ENCODE data around the gene HLA-DPB1.

HLA-DPB1 gene

DNA sequence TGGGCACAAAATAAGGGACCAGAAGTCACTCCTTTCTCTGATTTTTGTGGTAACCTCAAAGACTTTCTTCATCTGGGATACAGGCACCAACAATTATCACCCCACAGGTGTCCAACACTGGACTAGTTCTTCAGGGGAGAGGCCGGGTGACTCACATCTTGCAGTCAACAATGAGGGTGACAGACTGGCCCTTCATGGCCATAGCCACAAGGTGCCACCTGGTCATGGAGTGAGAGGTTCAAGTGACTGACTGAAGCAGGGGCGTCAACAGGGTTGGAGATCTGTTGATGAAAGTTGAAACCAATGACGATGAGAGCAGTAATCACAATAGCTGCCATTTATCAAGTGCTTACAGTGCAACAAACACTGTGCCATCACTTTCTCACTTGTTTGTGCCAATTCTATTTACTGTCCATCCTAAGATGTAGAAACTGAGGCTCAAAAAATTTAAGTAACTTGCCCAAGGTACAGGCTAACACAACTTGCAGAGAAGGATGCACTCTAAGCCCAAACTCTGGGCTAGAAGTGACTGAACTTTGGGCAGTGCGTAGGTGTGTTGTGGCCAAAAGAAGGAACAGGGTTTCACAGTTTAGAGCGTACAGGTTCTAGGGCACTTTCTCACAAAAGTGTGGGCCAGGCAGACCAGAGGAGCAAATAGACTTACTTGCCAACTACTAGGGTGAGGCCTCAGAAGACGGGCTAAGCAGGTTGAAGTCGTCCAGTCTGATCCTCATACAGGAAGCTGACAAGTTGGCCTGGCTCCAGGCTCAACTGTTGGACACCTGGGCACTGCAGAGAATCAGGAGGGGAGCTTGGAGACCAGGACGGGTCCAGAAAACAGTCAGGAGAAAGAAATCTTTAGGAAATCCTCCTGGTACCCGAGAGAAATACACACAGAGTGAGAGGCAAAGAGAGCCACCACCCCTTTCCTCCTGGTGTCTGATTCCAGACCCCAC, 30.4 kb downstream of the HLA-DPB1 start:
- H3K4me1 ChIP-seq, result no peaks in the 10 kb centered on the region
- no peak overlapping the region for H3K27ac ChIP-seq
- peaks cover 0 to 28% of the 10 kb centered on the region in 2 donors for H3K27me3 ChIP-seq
- no peaks in the 10 kb centered on the region for H3K36me3 ChIP-seq
- TF ChIP-seq, protein P1, sequence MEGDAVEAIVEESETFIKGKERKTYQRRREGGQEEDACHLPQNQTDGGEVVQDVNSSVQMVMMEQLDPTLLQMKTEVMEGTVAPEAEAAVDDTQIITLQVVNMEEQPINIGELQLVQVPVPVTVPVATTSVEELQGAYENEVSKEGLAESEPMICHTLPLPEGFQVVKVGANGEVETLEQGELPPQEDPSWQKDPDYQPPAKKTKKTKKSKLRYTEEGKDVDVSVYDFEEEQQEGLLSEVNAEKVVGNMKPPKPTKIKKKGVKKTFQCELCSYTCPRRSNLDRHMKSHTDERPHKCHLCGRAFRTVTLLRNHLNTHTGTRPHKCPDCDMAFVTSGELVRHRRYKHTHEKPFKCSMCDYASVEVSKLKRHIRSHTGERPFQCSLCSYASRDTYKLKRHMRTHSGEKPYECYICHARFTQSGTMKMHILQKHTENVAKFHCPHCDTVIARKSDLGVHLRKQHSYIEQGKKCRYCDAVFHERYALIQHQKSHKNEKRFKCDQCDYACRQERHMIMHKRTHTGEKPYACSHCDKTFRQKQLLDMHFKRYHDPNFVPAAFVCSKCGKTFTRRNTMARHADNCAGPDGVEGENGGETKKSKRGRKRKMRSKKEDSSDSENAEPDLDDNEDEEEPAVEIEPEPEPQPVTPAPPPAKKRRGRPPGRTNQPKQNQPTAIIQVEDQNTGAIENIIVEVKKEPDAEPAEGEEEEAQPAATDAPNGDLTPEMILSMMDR (IDR thresholded peaks at IDR 0.05), result no peak
- peaks cover 0 to 8% (median 0%) of the 10 kb centered on the region in 3 donors for H3K9me3 ChIP-seq
- no peak for DNase-seq
- intact Hi-C loops (cut with DNase I; ENCODE audit: low total_unique reads), result no loop called here
- no peak overlapping the region for H3K4me3 ChIP-seq

DNA sequence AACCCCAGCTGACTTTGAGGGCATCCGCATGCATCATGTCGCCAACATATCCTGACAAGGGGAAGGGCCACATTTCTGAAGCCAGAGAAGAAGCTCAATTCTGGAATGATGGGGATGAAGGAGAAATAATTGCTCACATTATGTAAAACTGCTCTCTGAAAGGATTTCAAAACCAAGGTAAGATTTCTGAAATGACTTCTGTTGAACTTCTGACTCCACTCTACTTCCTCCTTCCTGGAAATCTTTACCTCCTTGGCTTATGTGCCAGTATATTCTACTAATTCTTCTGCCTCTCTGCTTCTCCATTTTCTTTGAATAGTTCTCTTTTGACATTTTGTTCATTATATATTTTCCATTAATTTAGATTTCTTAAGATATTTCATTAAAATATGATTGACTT, 31.9 kb downstream of the HLA-DPB1 start:
- TF ChIP-seq, protein P1 (IDR thresholded peaks at IDR 0.05), result no peak
- Histone ChIP-seq H3K27me3 (peaks cover 0 to 32% of the 10 kb centered on the region in 2 donors), H3K4me1 (no peaks in the 10 kb centered on the region), H3K36me3 (no peaks in the 10 kb centered on the region), H3K4me3 (no peak overlapping the region), H3K27ac (no peak overlapping the region), H3K9me3 (no peaks in the 10 kb centered on the region)
- intact Hi-C loops (cut with DNase I; ENCODE audit: low total_unique reads), result no loop called here
- DNase-seq, result no peak

DNA sequence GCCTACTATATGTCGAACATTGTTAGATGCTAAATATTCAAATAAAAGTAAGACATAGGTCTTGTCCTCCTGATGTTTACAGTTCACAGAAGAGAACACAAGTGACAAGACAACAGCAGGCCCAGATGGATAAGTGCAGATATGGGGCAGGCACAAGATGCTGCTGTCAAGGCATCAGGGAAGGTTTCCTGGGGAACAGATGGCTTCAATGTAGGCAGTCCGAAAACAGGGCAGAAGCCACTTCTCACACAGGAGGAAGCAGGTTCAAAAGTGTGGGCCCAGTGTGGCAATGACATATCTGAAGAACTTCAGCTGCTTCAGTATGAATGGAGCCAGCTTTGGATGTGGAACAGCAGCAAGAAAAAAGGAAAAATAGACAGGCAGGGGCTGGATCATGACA, 32.5 kb downstream of the HLA-DPB1 start:
- TF ChIP-seq, protein P1 (IDR thresholded peaks at IDR 0.05), result no peak
- no peaks in the 10 kb centered on the region for H3K9me3 ChIP-seq
- no peak overlapping the region for H3K27ac ChIP-seq
- H3K36me3 ChIP-seq, result no peaks in the 10 kb centered on the region
- no peak overlapping the region for H3K4me3 ChIP-seq
- intact Hi-C loops (cut with DNase I; ENCODE audit: low total_unique reads), result no loop called here
- H3K27me3 ChIP-seq, result peaks cover 0 to 38% of the 10 kb centered on the region in 2 donors
- no peaks in the 10 kb centered on the region for H3K4me1 ChIP-seq
- DNase-seq, result no peak

DNA sequence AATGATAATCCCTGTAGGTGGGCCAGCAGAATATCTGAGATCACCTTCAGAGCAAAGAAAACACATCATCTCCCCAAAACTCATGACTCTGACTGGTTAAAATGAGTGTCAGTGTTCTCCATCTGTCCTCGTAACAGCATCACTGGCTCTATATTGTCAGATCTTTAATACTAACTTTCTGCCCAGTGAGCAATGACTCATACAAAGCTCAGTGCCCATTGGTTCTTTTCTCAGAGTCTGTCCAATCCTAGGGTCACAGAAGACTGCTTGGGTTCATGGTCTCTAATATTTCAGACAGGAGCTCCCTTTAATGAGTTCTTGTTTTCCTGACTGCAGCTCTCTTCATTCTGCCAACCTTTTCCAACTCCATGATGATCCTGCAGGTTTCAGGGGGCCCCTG, 36.4 kb downstream of the HLA-DPB1 start:
- no peak for DNase-seq
- H3K27me3 ChIP-seq, result peaks cover 3 to 43% of the 10 kb centered on the region in 2 donors

DNA sequence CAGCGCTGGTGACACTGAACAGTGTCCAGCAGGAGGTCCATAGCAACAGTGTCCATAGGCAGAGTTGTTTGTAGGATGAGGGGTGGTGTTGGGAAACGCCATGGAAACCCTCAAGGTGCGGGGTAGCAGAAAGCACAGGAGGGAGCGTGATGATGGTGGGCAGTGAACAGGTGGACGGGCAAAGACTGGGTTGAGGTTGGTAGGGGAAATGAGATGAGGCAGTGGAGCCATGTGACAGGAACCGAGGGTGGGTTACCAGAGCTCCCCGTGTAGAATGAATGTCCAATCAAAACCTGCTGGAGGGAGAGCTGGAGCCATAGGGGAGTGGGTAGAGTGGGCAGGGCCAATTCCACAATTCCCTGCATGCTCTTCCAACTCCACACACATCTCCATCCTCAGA, 38.0 kb downstream of the HLA-DPB1 start:
- Histone ChIP-seq H3K27me3 (peaks cover 3 to 55% of the 10 kb centered on the region in 2 donors), H3K27ac (no peak overlapping the region), H3K4me1 (peaks cover 0 to 8% (median 3%) of the 10 kb centered on the region in 4 donors), H3K4me3 (no peak overlapping the region), H3K9me3 (no peaks in the 10 kb centered on the region), H3K36me3 (no peaks in the 10 kb centered on the region)
- TF ChIP-seq, protein P1 (IDR thresholded peaks at IDR 0.05), result no peak
- intact Hi-C loops (cut with DNase I; ENCODE audit: low total_unique reads), result loop anchor here (10.0 kb wide), 1 partner anchor 471 kb away; the partner anchor contains the start of gene BAK1
- DNase-seq, result no peak

More for the DNA sequence above, 36.4 kb downstream of the HLA-DPB1 start:
- Histone ChIP-seq H3K36me3 (no peaks in the 10 kb centered on the region), H3K9me3 (no peaks in the 10 kb centered on the region), H3K4me1 (peaks cover 0 to 7% (median 3%) of the 10 kb centered on the region in 4 donors), H3K27ac (no peak overlapping the region), H3K4me3 (no peak overlapping the region)
- intact Hi-C loops (cut with DNase I; ENCODE audit: low total_unique reads), result loop anchor here (10.0 kb wide), 1 partner anchor 473 kb away; the partner anchor contains the start of gene BAK1
- TF ChIP-seq, protein P1 (IDR thresholded peaks at IDR 0.05), result no peak
